K562 (cell line): ENCODE measurements around the gene ZNF322. TPM values are rescaled to one million over a fixed set of nuclear protein-coding genes. Genes with fewer than 3 reads are reported as not detected.

ENCODE experiments used
- BDP1 ChIP-seq: IDR thresholded peaks from 3 replicates; pipeline ENCODE4 v1.6.1; 2011; ENCODE audit not compliant: insufficient read length, insufficient read depth
- CBX5 ChIP-seq: IDR thresholded peaks from 2 replicates; pipeline ENCODE4 v1.6.1; 2014; ENCODE audit warnings: low read depth, borderline replicate concordance
- CHAMP1 ChIP-seq: fragments of 450-650 bp; IDR thresholded peaks from 2 replicates; pipeline ENCODE4 v1.6.1; 2016; ENCODE audit warnings: mild to moderate bottlenecking
- CHD2 ChIP-seq: IDR thresholded peaks from 2 replicates; pipeline ENCODE4 v1.6.1; 2011; ENCODE audit warnings: low read depth, low read length
- HEY1 ChIP-seq: fragments of 250-450 bp; sonication (Bioruptor Pico); IDR thresholded peaks from 2 replicates; pipeline ENCODE4 v1.5.0; 2020; ENCODE audit warnings: mild to moderate bottlenecking, moderate library complexity, borderline replicate concordance
- KLF1 ChIP-seq: fragments of 450-650 bp; IDR thresholded peaks from 2 replicates; pipeline ENCODE4 v1.6.1; 2016; ENCODE audit warnings: missing genetic modification characterization, missing compliant biosample characterization
- KLF13 ChIP-seq: fragments of 450-650 bp; IDR thresholded peaks from 2 replicates; pipeline ENCODE4 v1.6.1; 2016; ENCODE audit warnings: missing genetic modification characterization, low read depth, mild to moderate bottlenecking, missing compliant biosample characterization, moderate library complexity, borderline replicate concordance
- NCOA4 ChIP-seq: fragments of 450-650 bp; IDR thresholded peaks from 2 replicates; pipeline ENCODE4 v1.6.1; 2018; ENCODE audit warnings: mild to moderate bottlenecking; ENCODE audit not compliant: partially characterized antibody
- PHF20 ChIP-seq: fragments of 450-650 bp; IDR thresholded peaks from 2 replicates; pipeline ENCODE4 v1.6.1; 2018; ENCODE audit not compliant: partially characterized antibody
- POLR2A ChIP-seq: fragments of 450-650 bp; conservative IDR thresholded peaks from 2 replicates; pipeline ENCODE4 v1.6.1; 2016
- RB1 ChIP-seq: fragments of 450-650 bp; IDR thresholded peaks from 2 replicates; pipeline ENCODE4 v1.6.1; 2017; ENCODE audit warnings: low read depth, mild to moderate bottlenecking
- SMARCA4 ChIP-seq: fragments of 450-650 bp; IDR thresholded peaks from 2 replicates; pipeline ENCODE4 v1.6.1; 2016
- SP2 ChIP-seq: IDR thresholded peaks from 2 replicates; pipeline ENCODE4 v1.6.1; 2011; ENCODE audit warnings: mild to moderate bottlenecking, low read depth, low read length, moderate library complexity; ENCODE audit not compliant: poor library complexity, severe bottlenecking; ENCODE audit errors: extremely low read depth
- SREBF2 ChIP-seq: sonication (generic); formaldehyde crosslinking; IDR thresholded peaks from 2 replicates; pipeline ENCODE4 v1.4.0; 2020; ENCODE audit warnings: mild to moderate bottlenecking, missing genetic modification reagents
- TRIM28 ChIP-seq: fragments of 450-650 bp; IDR thresholded peaks from 2 replicates; pipeline ENCODE4 v1.6.1; 2017
- UBTF ChIP-seq, 2 experiments: IDR thresholded peaks; 2 replicates each; pipeline ENCODE4 v1.6.1; 2012; ENCODE audit warnings: improper control_type of control experiment in 2 of 2, low read depth in 2 of 2, low read length in 2 of 2, borderline replicate concordance in 1 of 2
- XRCC5 ChIP-seq: fragments of 200-400 bp; formaldehyde crosslinking; IDR thresholded peaks from 2 replicates; pipeline ENCODE4 v1.6.1; 2017; ENCODE audit warnings: low read depth, mild to moderate bottlenecking, low read length
- ZNF274 ChIP-seq: IDR thresholded peaks from 2 replicates; pipeline ENCODE4 v1.6.1; 2011; ENCODE audit warnings: low read depth, mild to moderate bottlenecking, low read length, moderate library complexity, borderline replicate concordance
- ZNF668 ChIP-seq: fragments of 250-450 bp; sonication (Bioruptor Pico); IDR thresholded peaks from 2 replicates; pipeline ENCODE4 v1.8.0; 2022; ENCODE audit warnings: mild to moderate bottlenecking, inconsistent platforms
- ZNF76 ChIP-seq: fragments of 250-450 bp; sonication (Bioruptor Pico); IDR thresholded peaks from 2 replicates; pipeline ENCODE4 v1.4.0; 2020; ENCODE audit warnings: mild to moderate bottlenecking, moderate library complexity, borderline replicate concordance
- polyA plus RNA-seq, 8 experiments: library from polyadenylated mRNA; depleted of rRNA in 4 of 8; stranded (reverse) in 5 of 8; unstranded in 3 of 8; fragments of >200 nt; fragmentation: Nextera tagmentation in 2 of 8; fragmentation: Illumina TruSeq in 1 of 8; extraction: Ambion mirVana in 2 of 8; extraction: Trizol in 1 of 8; gene quantifications; 2 replicates each; pipeline versions ENCODE4 v1.2.1 to v1.2.3, GENCODE V29; 2011 to 2014; ENCODE audit warnings: inconsistent platforms in 1 of 8, missing spikeins in 1 of 8
- total RNA-seq, 7 experiments: library from RNA; depleted of rRNA in 6 of 7; stranded (reverse); fragments of >200 nt in 6 of 7; fragmentation: Illumina TruSeq in 2 of 7; extraction: Trizol in 2 of 7; gene quantifications; 2 replicates each; pipeline versions ENCODE4 v1.2.1 to v1.2.3, GENCODE V29; 2011 to 2021; ENCODE audit warnings: low replicate concordance in 1 of 7
- TF ChIP-seq, protein P1 (sequence below): fragments of 250-450 bp; sonication (Bioruptor Pico); IDR thresholded peaks from 2 replicates; pipeline ENCODE4 v1.4.0; 2020; ENCODE audit warnings: mild to moderate bottlenecking, moderate library complexity
- TF ChIP-seq, protein P2 (sequence below), 2 experiments: IDR thresholded peaks; 2 replicates each; pipeline ENCODE4 v1.6.1; 2011; ENCODE audit warnings: borderline replicate concordance in 1 of 2, control low read depth in 1 of 2, low read depth in 1 of 2, low read length in 1 of 2, mild to moderate bottlenecking in 1 of 2, mixed read lengths in 1 of 2, moderate library complexity in 1 of 2; ENCODE audit not compliant: insufficient read depth in 1 of 2, insufficient read length in 1 of 2, poor library complexity in 1 of 2, severe bottlenecking in 1 of 2; ENCODE audit errors: extremely low read depth in 1 of 2

ZNF322 gene
- total and polyA plus RNA-seq, 9 of the 15 experiments (the other 6 are each of a cell fraction or from before 2014, with no cell fraction given), result 4.7 to 31.2 (median 18.7) TPM

GRCh38 chr6:26595669-26596269 lies 63.8 kb downstream of the ZNF322 start (continued):
- TF ChIP-seq KLF1 (tag), result 0 out of 2 replicates have a peak, but pooled peaks have one; percentile 13
- no peak for TF ChIP-seq HEY1 (CRISPR knock-in tag)
- TF ChIP-seq KLF13 (tag), result 0 out of 2 replicates have a peak, but pooled peaks have one; percentile 62
- TF ChIP-seq, protein P1, sequence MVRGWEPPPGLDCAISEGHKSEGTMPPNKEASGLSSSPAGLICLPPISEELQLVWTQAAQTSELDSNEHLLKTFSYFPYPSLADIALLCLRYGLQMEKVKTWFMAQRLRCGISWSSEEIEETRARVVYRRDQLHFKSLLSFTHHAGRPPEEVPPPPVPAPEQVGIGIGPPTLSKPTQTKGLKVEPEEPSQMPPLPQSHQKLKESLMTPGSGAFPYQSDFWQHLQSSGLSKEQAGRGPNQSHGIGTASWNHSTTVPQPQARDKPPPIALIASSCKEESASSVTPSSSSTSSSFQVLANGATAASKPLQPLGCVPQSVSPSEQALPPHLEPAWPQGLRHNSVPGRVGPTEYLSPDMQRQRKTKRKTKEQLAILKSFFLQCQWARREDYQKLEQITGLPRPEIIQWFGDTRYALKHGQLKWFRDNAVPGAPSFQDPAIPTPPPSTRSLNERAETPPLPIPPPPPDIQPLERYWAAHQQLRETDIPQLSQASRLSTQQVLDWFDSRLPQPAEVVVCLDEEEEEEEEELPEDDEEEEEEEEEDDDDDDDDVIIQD (CRISPR knock-in tag), result no peak
- TF ChIP-seq, protein P2, sequence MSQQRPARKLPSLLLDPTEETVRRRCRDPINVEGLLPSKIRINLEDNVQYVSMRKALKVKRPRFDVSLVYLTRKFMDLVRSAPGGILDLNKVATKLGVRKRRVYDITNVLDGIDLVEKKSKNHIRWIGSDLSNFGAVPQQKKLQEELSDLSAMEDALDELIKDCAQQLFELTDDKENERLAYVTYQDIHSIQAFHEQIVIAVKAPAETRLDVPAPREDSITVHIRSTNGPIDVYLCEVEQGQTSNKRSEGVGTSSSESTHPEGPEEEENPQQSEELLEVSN (IDR thresholded peaks at IDR 0.05; ENCODE audit: borderline replicate concordance in 1 of 2, extremely low read depth in 1 of 2, insufficient read depth in 1 of 2, insufficient read length in 1 of 2, low read depth in 1 of 2, low read length in 1 of 2, poor library complexity in 1 of 2, severe bottlenecking in 1 of 2), result peak; percentile 41 to 78
- no peak; the same call in none of the 2 replicates for TF ChIP-seq POLR2A
- no peak for TF ChIP-seq NCOA4
- peak; percentile 33; the same call in 1 of the 2 replicates for TF ChIP-seq SMARCA4
- peak; percentile 82 for TF ChIP-seq TRIM28
- TF ChIP-seq PHF20, result peak; percentile 50
- peak; percentile 97 for TF ChIP-seq XRCC5
- no peak for TF ChIP-seq BDP1
- TF ChIP-seq ZNF274, result no peak
- TF ChIP-seq CHAMP1, result no peak
- no peak for TF ChIP-seq CHD2
- no peak for TF ChIP-seq CBX5
- no peak for TF ChIP-seq SREBF2 (CRISPR knock-in tag)
- TF ChIP-seq RB1, result peak; percentile 98
- TF ChIP-seq ZNF76, result 0 out of 2 replicates have a peak, but pooled peaks have one; percentile 60
- no peak for TF ChIP-seq ZNF668 (CRISPR knock-in tag)
- TF ChIP-seq UBTF (IDR thresholded peaks at IDR 0.05; ENCODE audit: borderline replicate concordance in 1 of 2, low read depth in 2 of 2, low read length in 2 of 2), result peak; percentile 81 to 95
- no peak for TF ChIP-seq SP2
